A172 (cell line): ENCODE measurements around the gene LMBRD2. TPM values are rescaled to one million over a fixed set of nuclear protein-coding genes. Genes with fewer than 3 reads are reported as not detected.

Source experiments
- DNase-seq: peaks from one replicate; pipeline ENCODE4 v3.0.0-alpha.2; 2015; ENCODE audit warnings: low spot score
- total RNA-seq: library from RNA; depleted of rRNA; stranded (reverse); fragments of >200 nt; shearing (Covaris generic); gene quantifications from 2 replicates; pipeline ENCODE4 v1.2.3, GENCODE V29; 2014

The LMBRD2 gene
- total RNA-seq, 1 experiment from 2014 or later, result 15.5 TPM

DNA sequence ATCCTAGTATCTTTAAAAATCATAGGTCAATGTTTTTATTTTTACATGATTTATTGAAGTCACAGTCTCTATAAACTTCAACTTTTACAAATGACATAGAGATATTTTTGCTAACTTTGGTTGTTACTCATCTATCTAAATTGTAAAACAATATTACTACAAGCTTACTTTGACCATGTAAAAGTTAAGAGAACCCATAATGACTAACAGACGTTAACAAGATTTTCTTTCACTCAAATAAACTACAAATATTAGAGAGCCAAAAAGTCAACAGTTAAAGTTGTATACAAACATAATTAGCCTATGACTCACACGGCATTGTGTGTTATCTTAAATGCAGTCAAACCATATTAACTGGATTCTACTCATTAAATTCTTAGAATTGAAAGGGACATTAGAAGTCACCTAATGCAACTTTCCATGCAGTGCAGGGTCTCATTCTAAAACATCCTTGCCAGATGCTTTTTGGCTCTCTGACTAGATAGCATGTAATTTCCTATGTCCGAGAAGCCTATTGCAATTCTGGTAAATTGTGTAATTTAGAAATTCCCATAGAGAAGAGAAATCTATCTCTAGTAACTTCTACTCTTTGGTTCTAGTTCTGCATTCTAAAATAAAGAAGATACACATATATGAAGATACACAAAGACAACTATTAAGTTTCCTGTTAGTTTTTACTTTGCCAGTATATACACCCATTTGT is 42.8 kb downstream of the LMBRD2 start:
- no peak for DNase-seq

DNA sequence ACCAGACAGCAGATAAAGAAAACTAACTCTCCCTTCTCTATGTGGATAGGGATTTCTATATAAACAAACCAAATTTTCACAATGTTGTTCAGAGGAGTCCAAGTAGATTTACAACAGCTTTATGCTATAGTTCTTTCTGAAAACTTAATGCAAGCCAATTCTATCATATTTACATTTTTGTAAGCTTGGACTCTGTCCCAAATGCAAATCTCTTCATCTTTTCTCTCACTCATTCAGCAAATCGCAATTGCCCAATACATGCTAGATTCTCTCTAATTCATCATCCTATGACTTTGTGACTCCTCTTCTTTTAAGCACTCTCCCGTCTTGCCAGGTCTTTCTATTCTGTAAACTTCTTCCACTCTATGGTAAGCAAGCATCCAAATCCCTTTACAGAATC is 45.9 kb downstream of the LMBRD2 start:
- no peak for DNase-seq

DNA sequence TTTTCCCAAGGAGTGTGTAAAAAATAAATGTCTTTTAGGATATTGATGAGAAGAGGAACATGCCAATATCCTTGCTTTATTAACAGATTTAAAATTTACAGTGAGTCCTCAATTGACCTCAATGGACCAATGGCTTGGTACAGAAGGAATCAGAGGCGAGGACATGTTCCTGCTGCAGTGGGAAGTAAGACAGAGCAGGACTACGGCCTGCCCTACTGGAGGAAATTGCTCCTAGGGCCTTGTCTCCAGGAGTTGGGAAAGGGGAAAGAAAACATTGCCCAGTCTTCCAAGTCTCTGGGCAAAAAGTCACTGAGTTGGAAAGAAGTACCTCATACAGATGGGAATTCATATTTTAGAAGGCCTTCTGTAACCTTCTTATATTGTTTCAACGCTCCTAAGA is 51.9 kb downstream of the LMBRD2 start:
- no peak for DNase-seq

DNA sequence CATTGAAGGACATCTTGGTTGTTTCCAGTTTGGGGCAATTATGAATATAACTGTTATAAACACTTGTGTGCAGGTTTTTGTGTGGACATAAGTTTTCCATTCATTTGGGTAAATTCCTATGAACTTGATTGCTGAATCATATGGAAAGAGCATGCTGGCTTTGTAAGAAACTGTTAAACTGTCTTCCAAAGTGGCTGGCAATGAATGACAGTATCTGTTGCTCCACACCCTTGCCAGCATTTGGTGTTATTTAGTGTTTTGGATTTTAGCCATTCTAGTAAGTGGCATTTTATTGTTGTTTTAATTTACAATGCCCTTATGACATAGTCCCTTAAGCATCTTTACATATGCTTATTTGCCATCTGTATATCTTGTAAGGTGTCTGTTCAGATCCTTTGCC is 55.2 kb downstream of the LMBRD2 start:
- no peak for DNase-seq

DNA sequence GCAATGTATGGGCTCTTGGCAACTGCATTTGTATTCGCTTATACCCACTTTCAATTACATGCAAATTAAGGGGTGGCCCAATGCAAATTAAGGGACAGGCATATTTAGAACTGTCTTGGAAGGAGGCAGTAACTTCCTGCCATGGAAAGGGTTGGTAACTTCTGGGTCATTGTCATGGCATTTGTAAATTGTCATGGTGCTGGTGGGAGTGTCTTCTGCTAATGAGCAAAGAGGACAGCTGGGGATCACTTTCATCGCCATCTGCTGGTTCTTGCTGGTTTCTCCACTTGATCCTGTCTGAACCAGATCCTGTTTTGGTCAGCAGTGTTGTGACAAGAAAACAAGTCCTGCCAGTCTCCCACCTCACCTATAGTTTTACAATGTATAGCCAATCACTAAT is 61.7 kb downstream of the LMBRD2 start:
- DNase-seq, result peak; percentile 62

DNA sequence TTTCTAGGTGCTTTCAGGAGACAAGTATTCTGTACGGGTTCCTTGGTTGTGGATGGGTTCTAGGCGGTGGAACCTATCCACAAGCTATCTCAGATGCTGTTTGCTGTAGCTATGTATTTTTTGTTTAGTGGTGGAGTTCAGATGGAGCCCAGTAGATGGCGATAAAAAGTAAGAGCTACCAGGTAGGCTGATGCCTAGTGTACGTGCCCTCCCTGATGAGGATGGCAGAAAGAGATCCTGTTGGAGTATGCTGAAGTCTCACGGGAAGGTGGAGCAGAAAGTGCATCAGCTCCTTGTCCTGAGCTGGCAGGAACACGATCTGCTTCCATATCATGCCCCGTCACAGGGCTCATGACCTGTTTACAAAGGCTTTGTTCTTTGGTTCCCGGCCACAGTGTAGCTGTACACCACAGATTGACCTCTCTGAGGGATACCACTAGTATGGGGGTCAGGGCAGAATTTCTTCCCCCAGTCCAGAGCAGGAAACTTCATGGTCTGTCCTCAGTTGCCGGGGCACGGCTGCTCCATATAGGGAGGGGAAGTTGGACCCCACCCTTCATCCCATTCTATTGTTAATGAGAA is 72.4 kb downstream of the LMBRD2 start:
- DNase-seq, result peak; percentile 68

DNA sequence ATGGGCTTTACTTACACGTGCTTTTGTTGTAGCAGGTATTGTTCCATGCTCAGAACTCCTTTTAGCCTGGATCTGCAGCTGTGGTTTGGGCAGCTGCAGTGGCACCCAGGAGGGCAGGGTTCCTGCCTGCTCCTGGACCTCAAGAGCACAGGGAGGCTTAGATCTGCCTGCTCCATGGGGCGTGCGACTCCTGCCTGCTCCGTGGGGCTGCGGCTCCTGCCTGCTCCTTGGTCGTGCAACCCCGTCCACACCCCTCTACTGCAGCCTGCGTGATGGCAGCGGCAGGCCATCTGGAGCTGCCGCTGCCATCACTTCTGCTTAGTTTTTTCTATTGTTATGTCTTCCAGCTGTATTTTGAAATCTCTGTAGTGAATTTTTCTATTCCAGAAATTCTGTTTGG is 73.3 kb downstream of the LMBRD2 start:
- no peak for DNase-seq

DNA sequence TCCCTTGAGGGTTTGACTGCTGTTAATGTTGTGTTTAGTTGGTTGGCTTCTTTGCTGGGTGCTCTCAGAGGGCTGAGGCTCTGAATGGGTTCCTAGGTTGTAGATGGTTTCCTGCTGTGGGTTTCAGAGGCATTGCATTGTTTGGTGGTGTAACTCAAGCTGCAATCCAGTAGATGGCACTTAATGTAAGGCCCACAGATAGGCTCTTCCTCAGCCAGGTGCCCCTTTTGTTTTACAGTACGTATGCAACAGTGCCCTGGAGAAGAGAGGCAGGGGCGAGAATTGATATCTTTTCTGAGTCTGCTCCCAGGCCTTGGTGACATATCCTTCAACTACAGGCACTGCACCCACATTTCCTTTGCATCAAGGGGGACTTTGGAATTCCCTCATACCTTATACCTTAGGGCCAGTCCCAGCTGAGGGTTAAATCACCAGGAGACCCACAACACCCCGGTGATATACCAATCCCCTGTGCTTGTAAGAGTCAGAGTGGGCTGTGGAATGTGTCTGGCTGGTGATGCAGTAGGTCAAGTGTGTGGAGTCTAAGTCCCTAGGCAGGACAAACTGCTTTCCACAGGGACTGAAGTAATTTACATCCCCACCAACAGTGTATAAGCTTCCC is 78.0 kb downstream of the LMBRD2 start:
- DNase-seq, result no peak

DNA sequence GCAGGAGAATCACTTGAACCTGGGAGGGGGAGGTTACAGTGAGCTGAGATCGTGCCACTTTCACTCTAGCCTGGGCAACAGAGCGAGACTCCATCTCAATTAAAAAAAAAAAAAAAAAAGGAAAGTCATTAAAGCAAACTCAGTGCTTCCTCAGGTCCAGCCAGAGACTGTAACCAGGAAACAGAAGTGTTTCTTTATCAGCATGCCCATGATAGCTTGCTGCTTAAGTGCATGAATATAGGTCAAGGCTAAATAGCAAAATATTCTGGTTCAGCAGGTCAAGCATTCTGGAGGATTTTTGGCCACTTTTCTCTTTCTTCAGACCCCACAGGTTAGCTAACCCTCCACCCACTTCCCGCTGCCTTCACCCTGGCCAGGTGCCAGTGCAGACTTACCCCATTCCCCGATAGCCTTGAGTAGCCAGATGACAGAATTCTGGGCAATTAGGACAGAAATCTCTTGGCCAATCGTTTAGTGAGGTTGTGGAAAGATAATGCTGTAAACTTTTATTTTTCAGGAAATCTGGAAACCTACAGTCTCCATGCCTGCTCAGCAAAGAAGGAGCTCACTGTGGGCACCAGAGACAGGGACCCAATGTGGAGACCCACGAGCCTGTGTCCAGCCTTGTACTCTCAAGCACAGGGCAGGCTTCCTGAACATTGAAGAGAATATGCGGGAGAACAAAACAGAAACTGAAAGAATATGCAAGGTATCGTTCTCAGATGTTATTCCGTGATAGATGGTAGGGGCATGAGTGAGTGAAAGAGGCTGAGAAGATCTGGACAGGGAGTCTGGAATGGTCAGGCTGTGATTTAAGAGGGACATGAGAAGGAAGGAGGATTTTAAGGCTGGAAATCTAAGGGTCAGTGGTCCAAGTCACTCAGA is 80.8 kb downstream of the LMBRD2 start:
- peak; percentile 7 for DNase-seq

DNA sequence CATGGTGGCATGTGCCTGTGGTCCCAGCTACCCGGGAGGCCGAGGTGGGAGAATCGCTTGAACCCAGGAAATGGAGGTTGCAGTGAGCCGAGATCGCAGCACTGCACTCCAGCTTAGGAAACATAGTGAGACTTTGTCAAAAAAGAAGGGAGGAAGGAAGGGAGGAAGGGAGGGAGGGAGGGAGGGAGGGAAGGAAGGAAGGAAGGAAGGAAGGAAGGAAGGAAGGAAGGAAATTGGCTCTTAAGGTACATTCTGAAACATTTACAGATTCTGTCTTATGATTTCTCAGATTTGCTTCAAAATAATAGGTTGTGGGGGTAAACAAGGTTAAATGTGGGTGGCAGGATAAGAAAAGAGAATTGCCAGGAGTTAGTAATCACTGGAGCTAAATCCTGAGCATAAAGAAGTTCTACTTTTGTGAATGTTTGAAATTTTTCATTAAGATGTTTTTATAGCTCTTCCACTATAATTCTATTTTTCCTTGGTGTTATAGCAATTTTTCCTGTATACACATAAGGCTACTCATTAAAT is 82.9 kb downstream of the LMBRD2 start:
- DNase-seq, result no peak

DNA sequence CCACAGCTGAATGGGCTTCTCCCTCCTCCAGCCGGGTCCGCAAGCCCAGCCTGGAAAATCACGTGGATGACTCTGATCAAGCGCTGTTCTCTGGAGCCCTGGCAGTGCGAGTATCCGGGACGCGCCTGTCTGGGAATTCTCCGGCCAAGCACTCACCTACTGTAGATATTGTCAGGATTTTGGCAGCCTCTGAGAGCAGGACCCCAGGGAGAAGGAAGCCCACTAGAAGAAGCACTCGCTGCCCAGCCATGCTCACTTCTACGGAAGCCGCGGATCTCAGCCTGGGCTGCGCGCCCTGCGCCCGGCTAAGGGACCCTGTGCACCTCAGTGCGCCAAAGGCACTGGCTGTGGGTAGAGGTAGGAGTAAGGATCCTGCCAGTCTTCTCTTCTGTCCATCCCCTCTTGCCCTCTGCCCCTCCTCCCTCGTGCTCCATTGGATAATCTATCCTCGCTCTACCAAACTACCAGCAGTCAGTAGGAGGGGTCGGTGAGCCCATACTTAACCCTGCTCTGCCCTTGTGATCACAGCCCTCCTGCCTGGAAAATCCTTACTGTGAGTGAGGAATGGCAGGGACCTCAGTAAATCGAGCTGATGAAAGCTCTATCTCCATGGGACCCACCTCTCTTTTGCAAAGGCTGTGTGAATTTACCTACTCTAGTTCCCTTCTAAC is 85.0 kb downstream of the LMBRD2 start, which contains the start of gene UGT3A2:
Gene UGT3A2, minus strand, starts transcription at position 343 of the 671 bp plus-strand sequence. Its CDS starts 93 bp downstream, at position 250.
- DNase-seq, result no peak

DNA sequence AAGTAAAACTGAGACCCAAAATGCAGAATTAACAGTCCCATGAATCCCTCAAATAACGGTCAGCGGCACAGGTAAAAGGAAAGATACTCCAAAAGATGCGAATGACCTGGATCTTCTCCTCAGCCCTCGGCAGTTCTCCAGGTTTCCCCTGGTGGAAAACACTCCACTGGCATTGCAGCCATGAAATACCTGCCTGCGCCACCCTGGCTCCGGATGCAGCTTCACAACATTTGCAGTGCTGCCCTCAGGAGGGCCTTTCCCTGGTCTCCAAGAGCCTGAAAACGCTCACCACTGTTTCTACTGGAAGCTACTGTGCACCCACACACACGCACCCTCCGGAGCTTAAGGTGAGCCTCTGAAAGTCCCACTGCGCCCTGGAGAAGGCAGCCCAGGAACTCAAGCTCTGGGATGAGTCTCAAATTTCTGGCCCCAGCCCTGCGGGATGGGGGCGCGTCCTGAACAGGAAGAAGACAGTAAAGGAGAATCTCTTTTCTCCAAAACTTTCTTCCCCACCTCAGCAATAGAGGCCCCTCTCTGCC is 85.6 kb downstream of the LMBRD2 start:
- no peak for DNase-seq

DNA sequence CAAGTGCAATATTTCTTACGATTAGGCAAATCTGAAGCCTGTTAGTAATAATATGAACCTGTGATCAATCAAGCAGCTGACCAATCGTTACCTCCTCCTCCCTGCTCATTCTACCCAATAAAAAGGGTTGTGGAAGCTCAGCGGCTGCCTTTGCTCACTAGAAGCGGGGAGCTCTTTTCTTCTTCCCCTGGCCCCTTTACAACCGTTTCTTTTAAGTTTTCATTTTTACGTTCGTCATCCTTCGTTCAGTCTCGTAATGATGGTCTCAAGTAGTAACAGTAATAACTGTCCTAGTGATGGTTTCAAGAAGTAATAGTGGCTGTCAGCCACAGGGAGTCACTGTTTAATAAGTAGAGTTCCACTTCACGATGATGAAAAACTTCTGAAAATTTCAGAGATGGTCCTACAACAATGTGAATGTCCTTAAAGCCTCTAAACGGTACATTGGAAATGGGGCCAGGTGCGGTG is 91.2 kb downstream of the LMBRD2 start:
- DNase-seq, result no peak

DNA sequence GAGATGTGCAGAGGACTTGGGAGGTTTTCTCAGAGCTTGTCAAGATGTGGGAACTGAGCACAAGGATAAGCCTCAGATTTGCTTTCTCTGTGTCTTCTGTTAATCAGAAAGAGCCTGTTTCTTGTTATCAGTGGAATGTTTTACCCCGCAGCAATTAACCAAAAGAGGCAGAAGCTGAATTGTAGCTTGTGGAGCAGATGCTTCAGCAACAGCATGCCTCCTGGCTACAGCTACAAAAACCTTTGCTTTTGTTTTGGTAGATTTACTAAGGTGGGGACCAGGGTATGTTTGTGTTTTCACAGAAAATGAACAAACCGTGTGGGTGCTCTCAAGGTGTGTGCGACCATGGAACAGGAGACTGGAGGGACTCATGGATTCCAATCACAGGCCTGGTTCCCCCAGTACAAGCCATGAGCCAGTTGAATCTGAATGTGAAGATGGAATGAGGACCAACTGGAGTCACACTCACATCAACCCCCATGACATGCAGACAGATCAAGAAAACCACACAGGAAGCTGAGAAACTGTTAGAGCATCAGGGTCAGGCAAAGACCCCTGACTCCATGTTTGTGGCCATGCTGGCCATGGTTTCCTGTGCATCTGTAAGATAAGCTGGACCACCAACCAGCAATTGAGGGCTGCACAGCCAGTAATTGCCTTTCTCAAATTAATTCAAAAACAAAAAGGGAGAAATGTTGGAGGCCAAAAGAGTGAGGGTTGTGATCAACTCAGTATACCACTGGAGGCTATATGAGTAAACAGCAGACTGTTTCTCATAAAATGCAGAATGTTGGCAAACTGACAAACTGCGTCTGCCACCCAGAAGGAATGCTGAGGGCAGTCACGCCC is 91.9 kb downstream of the LMBRD2 start:
- DNase-seq, result peak; percentile 6

DNA sequence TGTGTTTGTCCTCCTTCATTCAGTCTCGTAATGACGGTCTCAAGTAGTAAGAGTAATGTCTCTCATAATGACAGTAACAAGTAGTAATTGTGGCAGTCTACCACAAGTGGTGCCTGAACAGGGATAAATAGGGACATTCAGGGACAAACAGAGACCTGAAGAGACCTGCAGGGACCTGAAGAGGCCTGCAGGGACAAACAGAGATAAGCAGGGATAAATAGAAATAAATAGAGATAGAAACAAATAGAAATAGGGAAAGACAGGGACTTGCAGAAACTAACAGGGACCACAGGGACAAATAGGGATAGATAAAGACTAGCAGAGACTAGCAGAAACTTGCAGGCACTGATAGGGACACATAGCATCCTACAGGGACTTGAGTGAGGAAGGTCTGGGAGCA is 92.9 kb downstream of the LMBRD2 start:
- no peak for DNase-seq

DNA sequence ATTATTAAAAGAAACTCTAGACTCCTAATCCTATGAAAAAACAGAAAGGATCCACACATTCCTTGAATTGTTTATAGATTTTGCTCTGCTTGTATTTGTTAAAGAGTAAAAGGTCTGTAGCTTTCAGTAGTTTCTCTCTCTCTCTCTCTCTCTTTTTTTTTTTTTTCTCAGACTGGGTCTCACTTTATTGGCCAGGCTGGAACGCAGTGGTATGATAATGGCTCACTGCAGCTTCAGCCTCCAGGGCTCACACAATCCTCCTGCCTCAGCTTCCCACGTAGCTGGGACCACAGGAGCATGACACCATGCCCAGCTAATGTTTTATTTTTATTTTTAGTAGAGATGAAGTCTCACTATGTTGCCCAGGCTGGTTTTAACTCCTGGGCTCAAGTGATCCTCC is 94.3 kb downstream of the LMBRD2 start:
- no peak for DNase-seq

DNA sequence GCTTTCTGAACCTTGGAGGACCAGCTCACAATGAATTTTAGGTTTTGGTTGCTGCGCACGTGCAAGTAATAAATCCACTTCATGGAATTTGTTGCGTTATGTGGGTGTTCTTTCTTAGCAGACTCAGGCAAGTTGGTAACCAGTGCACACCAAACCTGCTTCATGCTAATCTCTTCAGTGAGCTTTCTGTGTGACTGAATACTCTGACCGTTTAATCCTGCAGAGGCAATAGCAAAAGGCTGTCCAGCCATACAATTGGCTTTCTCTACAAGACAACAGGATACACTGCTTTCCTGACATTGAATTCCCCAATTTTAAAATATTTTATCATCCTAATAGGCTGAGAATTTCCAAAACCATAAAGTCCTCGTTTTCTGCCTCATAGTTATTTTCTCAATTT is 95.3 kb downstream of the LMBRD2 start:
- DNase-seq, result no peak

DNA sequence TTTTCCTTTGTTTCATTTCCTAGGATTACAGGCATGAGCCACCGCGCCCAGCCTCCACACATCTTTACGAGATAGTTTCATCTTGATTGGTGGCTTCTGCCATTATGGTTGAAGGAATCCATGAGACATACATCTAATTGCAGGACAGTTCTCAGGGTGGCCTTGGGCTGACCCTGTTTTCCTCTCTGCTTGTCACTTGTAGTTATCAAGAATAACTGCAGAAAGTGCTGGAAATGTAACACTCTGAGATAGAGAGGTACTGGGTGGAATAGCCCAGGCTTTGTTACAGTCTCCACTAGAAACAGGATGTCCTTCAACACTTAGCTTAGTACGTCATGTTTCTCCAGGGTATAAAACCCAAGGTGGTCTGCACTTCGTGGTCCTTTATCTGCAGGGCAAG is 95.7 kb downstream of the LMBRD2 start:
- no peak for DNase-seq

DNA sequence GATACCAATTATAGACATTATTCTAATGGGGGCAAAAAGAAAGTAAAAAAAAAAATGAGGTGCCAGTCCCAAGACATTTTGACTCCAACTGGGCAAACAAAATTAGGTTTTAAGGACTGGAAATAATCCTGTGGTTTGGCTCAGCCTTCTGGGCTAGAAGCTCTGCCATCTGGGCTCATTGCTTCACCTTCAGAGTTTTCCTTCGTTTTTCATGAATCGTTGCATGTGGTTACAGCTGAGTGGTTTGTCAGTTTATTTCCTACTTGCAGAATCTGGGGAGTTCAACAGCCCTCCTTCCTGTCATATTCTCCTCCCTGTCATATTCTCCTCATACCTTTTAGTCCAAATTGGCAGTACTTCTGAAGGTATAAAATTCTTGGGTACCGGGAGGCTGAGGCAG is 97.0 kb downstream of the LMBRD2 start:
- DNase-seq, result no peak

DNA sequence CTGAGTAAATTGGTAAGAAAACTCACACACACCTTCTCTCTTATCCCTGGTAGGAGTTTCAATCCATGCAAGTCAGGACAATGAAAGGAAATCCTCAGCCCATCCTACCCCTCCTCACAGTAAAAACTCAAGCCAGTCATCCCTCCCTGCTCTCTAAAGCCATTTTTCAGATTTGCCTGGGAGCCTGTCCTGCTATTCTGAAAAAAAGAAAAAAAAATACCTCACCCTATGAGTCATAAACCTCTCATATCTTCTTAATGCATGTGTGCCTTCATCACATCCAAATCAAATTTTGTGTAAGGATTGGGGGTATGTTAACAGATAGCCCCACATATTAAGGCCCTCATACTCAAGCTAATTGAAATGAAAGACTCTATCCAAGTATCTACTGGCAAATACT is 99.1 kb downstream of the LMBRD2 start:
- DNase-seq, result no peak
